Astrocyte of the hippocampus (primary cell): Measurements from ENCODE around the gene HMSD.
"Not testable (repeated sequence)": the region's sequence is repeated elsewhere in the genome, so short reads cannot be mapped to it uniquely, and the experiment has no call there.

ENCODE experiments used
- DNase-seq: peaks from one replicate; pipeline ENCODE4 v3.0.0; 2011; ENCODE audit warnings: low read depth, low spot score

Gene HMSD, protein sequence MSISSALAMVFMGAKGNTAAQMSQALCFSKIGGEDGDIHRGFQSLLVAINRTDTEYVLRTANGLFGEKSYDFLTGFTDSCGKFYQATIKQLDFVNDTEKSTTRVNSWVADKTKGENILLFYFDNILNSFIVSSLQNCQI

DNA sequence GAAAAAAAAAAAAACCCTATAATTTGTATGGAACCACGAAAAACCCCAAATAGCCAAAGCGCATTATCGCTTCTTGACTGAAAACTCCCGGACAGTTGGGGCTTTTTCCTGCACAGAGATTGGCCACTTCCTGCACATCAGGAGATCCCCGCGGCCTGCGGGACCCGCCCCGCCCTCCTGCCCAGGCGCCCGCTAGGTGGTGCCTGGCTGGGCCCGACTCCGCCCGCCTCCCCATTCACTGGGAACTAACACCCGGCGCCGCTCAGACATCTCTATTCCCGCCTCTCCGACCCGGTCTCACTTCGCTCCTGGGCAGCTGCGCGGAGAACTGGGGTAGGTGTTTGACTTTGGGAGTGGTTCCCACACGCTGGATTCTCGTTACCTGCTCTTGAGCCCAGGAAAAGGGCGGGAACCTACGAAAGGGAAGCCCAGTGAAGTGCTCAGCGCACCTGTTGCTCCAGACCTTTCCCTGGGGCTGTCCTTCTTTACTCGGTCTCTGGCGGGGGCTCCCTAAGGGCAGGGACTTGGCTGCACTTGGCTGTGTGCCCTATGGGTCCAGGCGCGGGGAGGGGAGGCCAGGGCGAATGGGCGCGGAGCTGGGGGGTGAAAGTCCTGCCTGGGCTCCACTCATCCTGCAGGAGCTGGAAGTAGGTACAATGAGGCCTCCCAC is at the start of gene HMSD:
TSS of gene HMSD (plus strand) at position 234 of the 670 bp plus-strand sequence. CDS start 4,155 bp downstream, outside the sequence.
- DNase-seq: peak; percentile 63

DNA sequence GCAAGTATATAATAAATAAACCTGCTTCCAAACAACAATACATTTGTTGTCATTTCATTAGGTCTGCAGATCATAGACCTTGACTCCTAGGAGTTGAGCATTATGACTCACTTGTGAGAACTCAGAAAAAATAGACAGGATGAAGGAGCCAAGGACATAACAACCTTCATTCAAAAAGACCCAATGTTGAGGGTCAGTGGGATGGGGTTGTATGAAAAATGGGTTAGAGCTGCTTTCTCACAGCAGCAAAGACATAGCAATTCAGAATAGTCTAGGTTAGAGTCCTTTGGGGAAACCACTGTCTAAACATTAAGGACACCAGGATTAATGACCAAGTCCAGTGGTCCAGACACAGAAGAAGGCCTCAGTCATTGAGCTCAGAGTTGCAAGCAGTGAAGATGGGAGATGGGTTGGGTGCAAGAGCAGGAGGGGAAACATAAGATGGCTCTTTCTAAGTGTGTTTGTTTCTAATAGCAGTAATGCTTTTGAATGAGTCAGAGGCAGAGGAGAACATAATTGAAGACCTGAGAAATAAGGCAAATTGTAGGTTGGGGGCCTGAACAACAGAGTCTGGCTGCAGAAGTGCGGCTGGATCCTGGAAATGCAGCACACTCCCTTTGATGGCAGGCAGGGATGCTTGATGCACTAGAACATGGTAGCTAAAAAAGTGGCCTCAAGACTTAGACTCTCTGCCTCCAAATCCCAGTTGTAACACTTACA is 45.1 kb upstream of the HMSD start:
- no peak for DNase-seq

DNA sequence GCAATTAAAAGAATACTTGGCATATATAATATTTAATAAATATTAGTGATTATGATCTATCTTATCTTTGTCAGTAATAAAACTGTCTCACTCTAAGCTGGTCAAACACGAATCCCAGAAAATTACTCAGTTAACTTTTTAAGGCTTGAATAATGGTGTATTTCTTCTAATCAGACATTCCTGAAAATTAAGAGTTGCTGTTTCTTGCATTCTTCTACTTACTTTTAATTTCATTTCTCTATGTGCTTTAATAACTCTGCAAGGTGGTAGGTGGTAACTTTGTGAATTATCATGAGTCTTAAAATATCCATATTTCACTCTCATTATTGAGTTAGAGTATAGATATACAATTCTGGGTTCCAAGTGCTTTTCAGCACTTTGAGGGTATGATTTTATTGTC is 44.4 kb upstream of the HMSD start:
- DNase-seq: no peak

DNA sequence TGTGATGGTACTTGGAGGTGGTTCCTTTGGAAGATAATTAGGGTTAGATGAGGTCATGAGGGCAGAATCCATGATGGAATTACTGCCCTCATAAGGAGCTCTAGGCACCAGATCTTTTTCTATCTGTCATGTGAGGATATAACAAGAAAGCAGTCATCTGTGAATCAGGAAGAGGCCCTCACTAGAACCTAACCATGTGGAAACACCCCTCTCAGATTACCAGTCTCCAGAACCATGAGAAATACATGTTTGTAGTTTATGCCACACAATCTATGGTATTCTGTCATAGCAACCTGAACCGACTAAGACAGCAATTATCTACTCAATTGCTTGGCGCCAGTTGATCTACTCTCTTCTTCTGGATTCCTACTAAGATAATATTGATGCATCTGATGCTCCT is 43.7 kb upstream of the HMSD start:
- DNase-seq: no peak

DNA sequence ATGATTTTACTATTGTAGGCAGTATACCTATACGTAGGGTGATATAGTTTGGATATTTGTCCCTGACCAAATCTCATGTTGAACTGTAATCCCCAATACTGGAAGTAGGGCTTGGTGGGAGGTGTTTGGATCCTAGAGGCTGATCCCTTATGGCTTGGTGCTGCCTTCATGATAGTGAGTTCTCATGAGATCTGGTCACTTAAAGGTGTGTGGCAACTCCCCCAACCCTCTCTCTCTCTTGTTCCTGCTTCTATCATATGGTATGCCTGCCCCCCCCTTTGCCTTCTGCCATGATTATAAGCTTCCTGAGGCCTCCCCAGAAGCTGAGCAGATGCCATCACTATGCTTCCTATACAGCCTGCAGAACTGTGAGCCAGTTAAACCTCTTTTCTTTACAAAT is 43.0 kb upstream of the HMSD start:
- no peak for DNase-seq

DNA sequence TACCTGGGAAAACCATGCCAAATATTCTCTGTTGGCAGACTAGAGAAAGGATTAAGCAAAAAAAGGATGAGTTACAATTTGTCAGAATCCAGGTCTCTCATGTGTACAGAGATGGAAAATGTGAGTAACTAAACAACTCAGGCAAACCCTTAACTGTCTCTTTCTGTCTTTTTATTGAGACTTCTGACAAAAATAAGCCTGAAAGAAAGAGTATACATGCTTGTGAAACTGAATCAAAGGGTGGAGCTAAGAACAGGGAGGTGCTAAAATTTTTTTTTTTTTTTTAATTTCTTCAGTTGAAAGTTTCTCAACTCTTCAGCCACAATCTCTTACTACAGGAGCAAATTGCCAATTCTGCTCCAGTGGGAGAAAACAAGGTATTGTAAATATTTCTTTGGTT is 41.4 kb upstream of the HMSD start, which contains the start of gene SERPINB10:
TSS of gene SERPINB10 (plus strand) at position 295 of the 400 bp plus-strand sequence. CDS start 7,553 bp downstream, outside the sequence.
- DNase-seq: no peak

DNA sequence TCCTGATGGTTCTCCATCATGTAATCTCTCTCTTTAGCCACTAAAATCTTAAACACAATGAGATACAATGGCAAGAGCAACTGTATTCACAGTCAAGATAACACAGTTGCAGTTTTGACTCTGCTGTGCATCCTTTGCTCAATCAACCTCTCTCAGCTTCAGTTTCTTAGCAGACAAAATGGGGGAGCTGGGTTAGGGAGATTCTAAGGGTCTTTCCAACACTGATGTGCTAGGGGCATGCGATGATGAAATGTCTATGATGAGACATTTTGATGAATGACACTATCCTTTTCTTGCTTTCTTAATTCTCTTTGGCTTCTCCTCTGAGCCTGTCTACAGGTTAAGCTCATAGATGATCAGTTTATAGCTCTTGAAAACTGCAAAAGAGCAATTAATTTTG is 40.2 kb upstream of the HMSD start:
- no peak for DNase-seq

DNA sequence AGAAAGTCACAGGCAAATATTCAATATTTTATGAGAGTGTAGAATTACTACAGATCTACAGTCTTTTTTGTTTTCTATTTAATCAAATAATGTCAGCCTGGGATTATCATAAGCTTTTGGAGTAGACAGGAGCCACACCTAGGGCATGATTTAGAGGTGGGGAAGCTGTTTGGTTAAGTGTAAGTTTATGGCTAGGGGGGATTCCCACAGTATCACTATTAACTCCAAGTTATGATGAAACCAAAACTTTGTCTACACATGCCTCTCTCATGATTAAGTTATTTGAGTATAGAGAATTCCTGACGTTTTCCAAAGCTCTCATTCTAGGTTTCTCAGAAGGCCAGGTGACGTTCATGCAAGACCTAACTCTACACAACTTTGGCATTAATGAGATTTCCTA is 39.2 kb upstream of the HMSD start:
- no peak for DNase-seq

DNA sequence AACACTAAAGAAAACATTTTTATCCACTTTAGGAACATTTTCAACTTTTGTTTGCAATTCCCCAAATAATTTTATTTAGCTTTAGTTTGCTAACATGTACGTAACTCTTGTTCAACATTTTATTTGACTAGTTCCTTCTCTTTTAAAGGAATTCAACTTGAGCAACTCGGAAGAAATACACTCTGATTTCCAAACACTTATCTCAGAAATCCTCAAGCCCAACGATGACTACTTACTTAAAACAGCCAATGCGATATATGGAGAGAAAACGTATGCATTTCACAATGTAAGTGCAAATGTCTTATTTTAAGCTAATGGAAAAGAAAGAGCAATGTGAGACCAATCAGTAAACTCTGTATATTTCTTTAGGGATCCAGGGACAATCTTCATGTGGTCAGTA is 31.3 kb upstream of the HMSD start:
- no peak for DNase-seq

DNA sequence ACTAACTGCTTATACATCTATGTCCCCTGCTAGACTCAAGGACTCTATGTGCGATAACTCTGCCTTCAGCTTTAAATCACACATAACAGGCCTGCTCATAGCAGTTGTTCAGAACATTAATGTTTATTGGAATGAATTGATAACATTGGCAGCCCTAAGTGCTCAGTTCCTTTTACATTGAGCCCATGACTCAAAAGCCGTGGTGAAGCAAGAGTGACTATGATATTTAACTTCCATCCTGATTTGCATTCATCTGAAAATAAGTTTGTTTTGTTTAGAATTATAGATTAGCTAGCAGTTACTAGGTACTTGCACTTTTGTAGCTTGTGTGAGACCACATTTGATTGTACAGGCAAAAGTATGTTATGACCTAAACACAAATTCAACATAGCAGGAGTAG is 27.1 kb upstream of the HMSD start:
- DNase-seq: no peak

DNA sequence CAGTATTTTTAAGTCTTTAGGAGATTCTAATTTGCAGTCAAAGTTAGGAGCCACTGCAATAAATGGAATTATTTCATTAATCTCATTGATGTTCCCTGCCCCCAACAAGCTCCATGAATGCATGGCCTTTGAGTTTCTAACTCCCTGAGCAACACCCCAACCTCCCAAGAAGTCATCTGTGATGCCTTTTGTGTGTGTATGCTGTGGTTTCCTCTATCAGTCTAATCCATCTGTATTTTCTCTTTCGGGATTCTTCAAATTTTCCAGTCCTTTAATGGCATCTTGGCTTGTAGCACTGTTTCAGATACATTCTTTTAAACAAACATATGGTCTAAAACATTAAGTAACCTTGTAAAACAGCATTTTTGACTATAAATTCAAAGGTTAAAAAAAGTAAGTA is 24.6 kb upstream of the HMSD start:
- peak; percentile 5 for DNase-seq

DNA sequence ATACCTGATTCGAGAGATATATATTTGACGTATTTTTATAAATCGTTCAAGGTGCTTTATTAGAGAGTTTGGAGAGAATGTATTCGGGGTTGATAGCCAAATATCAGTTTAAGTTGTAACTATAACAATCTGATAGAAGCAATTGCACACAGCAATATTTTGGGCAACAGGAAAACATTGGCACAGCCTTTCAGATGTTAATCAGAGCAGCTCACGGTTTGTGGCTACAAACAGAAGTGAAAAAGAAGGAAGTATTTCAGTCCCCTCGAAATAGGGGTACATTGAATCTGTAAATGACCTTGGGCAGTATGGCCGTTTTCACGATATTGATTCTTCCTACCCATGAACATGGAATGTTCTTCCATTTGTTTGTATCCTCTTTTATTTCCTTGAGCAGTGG is 20.8 kb upstream of the HMSD start:
- DNase-seq: no peak

DNA sequence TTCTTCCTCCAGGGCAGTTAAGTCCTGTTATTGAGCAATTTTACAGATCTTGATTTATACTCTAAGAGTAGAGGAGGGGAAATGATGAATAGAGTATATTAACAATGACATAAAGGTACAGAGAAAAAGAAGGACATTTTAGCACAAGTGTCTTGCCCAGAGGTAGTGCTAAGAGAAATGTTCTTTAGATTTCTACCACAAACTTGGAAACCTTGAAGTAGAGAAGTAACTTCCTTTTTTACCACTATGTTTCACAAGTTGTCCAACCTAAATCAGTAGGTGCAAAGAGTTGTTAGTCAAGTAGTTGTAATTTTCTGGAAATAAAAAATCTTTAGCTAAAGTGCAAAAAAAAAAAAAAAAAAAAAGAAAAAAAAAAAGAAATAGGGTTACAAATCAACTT is 19.7 kb upstream of the HMSD start:
- not testable (repeated sequence) for DNase-seq

DNA sequence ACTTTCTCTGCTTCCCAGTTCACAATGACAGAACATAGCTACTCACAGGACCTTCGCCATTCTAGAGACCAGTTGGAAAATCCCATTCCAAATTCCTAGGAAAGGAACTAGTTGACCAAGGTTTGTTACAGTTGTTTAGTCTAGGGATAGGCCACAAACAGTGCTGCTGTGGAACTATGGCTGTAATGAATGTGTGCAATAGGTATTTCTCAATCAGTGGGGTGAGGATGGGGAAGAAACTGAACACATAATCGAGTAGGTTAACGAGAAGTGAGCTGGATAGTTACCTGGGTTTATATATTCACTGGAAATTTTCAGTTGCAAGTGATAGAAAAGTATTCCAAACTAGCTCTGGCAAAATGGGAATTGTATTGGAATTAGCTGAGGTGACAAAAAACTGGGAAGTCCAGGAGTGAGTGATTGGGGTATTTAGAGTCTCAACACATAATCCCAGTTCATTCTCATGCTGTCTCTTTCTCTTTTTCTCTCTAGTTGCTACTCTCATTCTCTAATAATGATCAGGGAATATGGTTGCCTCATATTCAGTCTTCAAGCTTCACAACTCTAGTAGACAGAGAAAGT is 18.2 kb upstream of the HMSD start:
- DNase-seq: no peak

DNA sequence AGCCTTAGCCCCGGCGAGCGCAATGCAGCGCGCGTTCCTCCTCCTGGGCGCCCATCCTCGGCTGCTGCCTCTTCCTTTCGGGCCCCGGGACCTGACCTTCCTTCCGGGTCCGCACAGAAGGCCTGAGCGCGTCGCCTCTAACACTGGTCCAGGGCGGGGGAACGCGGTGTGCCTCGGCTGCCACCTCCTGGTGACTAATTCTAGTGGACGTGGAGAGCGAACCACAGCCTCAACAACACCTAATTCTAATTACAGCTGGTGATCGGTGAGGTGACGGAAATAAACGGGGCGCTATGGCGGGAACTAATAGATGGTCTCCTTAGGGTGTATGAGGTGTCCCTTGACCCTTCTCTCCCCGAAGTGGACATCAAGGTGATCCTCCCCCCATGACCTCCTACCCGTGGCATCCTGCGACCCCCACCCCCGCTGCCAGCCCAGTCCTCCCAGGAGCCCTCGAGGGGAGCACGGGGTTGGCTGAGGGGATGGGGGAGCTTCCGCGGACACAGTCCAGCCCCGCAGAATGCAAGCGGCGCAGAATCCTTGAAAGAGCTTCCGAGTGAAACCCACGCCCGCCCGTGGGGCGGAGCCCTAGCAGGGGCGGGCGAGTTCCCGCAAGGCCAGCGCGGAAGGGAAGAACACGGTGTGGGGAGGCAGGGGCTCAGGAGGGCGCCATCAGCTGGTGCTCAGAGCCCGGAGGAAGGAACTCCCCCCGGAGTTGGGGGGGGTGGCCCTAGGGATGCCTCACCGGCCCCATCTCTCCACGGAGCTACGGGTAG is 12.8 kb upstream of the HMSD start:
- peak; percentile 84 for DNase-seq

DNA sequence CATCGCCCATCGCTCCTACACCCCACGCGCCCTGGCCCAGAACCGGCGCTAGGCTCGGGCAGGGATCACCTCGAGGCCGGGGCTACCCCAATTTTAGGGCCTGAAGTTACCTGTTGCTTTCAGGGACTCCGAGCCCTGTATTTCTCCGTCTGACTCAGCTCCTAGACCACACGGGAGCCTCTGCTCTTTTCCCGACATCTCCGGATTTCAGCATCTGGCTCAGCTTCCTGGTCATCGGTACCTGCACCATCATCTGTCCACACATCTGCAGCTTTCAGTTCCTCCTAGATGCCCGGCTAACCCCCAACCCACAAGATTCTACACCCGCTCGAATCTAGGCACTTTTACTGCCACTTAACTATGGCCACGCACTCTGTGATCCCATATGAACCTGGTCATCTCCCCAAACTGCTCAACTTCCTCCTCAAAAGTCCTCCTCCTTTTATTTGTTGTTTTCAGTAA is 12.1 kb upstream of the HMSD start:
- DNase-seq: no peak

DNA sequence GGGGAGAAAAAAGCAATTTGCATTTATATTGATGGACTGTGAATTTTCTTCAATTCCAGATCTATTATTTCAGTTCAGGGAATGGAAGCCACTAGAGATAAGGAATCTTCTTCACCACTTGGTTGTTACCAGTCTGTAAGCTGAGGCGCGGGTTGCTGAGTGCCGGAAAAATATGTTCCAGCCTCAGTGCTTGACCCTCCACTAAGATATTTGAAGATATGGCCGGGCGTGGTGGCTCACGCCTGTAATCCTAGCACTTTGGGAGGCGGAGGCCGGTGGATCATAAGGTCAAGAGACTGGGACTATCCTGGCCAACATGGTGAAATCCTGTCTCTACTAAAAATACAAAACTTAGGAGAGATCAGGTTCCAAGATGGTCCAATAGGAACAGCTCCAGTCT is 9.1 kb upstream of the HMSD start:
- DNase-seq: no peak

DNA sequence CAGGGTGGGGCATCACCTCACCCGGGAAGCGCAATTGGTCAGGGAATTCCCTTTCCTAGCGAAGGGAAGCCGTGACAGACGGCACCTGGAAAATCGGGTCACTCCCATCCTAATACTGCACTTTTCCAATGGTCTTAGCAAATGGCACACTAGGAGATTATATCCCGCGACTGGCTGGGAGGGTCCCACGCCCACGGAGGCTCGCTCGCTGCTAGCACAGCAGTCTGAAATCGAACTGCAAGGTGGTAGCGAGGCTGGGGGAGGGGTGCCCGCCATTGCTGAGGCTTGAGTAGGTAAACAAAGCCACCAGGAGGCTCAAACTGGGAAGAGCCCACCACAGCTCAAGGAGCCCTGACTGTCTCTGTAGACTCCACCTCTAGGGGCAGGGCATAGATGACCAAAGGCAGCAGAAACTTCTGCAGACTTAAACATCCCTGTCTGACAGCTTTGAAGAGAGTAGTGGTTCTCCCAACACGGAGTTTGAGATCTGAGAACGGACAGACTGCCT is 8.5 kb upstream of the HMSD start:
- not testable (repeated sequence) for DNase-seq

DNA sequence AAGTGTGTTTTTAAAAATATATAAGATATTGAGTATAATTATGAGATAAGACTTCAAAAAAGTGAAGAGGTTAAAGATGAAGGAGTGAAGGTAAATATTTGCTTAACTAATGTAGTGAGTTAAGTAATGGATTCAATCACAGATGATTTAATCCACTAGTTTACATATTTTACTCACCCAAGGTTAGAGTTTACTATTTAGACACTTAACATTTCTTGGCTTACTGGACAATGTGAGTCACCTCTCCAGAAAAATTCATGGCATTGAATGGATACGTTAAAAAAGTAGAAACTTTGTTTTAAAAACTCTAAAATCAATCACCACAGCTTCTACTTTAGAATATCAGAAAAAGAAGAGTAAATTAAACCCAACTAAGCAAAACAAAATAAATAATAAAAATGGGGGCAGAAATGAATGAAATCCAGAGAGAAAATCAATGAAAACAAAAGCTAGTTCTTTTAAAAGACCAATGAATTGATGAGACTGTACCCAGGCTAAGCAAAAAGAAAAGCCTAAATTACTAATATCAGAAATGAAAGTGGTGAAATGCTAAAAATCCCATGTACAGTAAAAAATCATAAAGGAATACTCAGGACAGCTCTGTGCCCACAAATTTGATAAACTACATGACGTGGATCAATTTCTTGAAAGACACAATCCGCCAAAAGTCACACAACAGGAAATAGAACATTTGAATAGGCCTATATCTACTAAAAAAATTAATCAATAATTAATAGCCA is 1.9 kb upstream of the HMSD start:
- no peak for DNase-seq

DNA sequence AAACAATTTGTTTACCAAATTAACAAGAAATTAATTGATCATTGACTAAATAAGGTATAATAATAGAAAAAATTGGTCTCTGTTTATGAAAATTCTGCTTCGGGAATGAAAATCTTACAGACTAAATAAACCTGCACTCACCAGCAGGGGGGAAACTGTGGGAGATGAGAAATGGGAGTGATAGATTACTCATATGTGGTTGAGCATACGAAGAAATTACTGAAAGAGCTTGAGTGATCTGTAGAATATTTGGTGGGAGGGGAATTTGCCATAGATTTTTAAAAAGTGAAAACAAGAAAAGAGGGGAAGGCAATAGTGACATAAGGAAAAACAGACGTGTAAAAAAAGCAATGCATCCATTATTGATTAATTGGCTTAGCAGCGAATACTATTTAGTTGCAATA is 2.2 kb downstream of the HMSD start:
- DNase-seq: peak; percentile 15

DNA sequence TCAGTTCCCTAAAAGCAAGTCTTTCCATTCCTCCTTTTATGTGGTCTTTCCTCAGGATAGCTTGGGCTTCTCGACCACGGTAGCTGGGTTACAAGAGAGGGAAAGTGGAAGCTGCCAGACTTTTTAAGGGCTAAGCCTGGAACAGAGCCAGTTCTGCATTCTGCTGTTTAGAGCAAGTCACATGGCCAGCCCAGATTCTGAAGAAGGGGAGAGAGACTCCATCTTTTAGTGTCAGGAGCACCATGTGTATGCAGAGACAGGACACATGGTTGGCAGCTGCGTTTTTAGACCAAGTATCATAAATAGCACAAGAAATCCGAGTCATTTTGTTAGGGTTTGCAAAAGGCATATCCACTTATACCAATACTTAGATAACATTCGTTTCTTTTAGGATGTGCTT is 4.7 kb downstream of the HMSD start:
- peak; percentile 9 for DNase-seq
